OCI-M1 (cell line): ENCODE measurements around the gene RCSD1.
A peak's percentile ranks its signal among the peaks of the same experiment; 100 is the strongest.

Experiments used
- DNase-seq: peaks from one replicate; lab custom pipeline; 2025; lab: John Stamatoyannopoulos, UW

The RCSD1 gene

DNA sequence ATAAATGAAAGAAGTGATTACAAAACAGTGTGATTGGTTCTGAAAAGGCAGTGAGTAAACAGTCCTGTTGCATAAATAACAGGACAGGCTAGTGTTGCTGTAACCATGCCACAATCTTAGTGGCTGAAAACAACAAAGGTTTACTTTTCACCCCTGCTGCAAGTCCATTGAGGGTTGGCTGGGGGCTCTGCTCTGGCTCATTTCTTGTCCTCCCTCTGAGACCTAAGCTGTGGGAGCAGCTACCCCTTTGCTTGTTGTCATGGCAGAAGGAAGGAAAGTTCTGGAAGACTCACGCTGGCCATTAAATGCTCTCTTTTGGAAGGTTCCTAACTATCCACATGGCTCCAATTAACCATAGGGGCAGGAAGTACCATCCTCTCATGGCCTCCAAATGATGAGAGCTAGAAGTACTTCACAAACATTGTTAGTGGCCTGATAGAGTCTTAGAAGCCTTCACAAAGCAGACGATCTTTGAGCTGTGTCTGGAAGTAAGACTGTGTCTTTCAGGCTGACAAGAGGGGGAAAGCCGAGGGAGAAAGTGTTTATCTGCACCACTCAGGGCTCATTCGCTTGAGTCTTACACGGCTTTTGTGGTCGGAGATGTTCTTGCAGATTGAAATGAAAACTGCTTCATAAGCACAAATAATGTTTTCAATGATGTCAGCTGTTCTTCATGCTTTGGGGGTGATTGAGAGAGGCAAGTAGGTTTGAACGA is 11.9 kb downstream of the RCSD1 start:
- peak; percentile 86 for DNase-seq

GRCh38 chr1:167642501-167642826 is 12.4 kb downstream of the RCSD1 start:
- no peak for DNase-seq

GRCh38 chr1:167643441-167643840 is 13.4 kb downstream of the RCSD1 start:
- DNase-seq: no peak

GRCh38 chr1:167644551-167644950 is 14.5 kb downstream of the RCSD1 start:
- DNase-seq: no peak

GRCh38 chr1:167645140-167645541 is 15.1 kb downstream of the RCSD1 start:
- DNase-seq: no peak

GRCh38 chr1:167645625-167646414 is 15.8 kb downstream of the RCSD1 start:
- DNase-seq: no peak

GRCh38 chr1:167648252-167648849 is 18.3 kb downstream of the RCSD1 start:
- DNase-seq: no peak

DNA sequence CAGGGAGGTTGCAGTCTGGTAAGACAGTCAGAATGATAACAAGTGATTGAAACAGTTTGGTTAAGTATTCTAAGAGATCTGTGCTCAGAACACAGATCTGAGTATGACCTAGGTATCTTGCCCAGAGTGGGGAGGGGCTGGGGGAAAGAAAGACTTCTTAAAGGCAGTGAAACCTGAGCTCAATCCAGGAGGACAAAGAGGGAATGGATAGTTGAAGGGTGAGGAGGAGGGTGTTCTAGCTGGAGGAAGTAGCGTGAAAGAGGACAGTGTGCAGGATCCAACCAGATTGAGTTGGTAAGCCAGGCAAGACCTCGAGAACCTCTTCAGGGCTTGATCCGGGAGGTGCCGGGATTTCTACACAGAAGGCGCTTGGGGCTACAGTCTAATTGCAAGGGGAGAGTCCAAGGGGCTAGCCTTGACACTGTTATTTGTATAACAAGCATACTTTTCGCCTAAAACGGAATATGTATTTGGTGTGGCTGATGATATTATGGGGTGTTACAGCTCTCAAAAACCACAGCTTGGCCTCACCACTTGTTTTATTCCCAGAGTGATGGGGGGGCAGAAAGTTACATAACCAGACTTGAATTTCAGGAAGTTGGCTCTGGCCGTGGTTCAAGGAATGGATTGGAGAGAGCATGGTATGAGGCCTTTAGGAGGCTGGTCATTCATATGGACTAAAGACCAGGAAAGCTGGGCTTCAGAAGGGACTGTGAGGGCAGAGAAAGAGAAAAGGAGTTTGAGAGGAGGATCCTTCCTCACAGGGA is 19.1 kb downstream of the RCSD1 start:
- DNase-seq: no peak

GRCh38 chr1:167650269-167651160 is 20.5 kb downstream of the RCSD1 start:
- DNase-seq: peak; percentile 29

DNA sequence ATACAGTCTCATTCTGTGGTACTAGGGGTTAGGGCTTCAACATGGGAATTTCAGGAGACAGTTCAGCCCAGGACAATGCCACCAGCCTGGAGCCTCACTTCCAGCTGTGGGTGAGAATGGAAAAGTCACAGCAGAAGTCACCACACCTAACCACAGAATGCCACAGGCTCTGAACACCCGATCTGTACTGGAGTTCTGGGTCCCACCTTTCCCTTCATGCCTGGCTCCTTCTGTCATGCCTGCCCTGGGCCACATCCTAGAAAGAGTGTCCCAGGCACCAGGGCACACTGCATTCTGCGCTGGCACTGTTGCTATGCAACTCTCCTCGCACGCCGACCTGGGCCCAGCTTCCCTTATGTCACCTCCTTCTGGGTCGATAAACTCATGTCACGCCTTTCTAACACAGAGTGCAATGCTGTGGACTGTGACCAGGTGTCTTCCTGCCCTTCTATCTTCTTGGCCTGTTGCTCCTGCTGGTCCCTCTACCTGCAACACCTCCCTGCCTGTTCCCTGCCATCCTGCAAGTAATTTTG is 21.2 kb downstream of the RCSD1 start:
- DNase-seq: no peak

DNA sequence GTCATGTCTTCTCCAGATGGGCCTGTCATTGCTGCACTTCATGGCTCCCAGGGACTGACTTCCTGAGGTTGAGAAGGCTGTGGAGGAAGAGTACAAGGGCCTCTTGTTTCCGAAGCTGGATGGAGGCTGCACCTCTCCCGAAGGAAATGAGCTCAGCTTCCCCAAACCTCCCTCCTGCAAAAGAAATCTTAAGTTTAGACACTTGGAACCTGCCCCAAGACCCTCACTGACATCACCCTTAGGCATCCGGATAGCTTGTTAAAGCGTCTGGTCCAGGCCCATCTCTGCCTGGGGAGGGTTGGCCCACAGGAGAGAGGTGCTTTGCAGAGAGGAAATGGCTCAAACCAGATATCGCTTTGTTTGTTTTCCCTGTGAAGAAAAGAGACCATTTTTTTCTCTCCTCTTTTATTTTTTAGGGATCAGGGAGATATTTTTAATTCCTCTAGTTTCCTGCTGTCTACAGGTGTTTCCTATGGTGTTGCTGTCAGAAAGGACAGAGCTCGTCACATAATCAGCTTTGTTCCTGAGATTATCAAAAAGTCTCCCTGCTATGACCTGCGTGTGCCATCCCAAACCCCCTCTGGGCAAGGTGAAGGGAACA is 25.0 kb downstream of the RCSD1 start:
- DNase-seq: no peak

- no peak for DNase-seq
Measured at GRCh38 chr1:167656657-167657056, 26.6 kb downstream of the RCSD1 start.

DNA sequence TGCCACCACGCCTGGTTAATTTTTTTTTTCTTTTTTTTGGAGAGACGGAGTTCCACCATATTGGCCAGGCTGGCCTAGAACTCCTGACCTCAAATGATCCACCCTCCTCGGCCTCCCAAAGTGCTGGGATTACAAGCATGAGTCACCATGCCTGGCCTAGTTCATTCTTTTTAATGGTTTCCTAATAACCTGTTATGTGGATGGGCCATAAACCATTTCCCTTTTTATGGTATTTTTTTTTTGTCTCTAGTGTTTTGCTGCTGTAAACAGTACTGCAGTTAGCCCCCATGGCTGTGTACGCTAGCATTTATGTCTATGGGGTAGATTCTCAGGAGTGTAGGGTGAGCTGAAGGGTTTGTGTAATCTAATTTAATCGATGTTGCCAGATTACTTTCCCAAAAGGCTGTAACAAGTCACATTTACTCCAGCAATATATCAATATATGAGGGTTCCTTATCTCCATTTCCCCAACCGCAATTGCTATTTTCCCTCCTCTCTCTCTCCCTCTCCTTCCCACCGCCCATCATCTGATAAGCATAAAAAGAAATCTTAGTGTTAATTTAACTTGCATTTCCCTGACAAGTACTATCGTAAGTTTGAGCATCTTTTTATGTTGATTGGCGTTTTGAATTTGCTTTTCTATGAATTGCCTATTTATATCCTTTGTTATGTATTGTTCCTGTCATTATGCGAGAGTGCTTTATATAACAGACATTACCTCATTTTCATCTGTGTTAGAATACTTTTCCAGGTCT is 28.7 kb downstream of the RCSD1 start:
- DNase-seq: peak; percentile 65

- no peak for DNase-seq
Measured at GRCh38 chr1:167659450-167659849, 29.4 kb downstream of the RCSD1 start.

DNA sequence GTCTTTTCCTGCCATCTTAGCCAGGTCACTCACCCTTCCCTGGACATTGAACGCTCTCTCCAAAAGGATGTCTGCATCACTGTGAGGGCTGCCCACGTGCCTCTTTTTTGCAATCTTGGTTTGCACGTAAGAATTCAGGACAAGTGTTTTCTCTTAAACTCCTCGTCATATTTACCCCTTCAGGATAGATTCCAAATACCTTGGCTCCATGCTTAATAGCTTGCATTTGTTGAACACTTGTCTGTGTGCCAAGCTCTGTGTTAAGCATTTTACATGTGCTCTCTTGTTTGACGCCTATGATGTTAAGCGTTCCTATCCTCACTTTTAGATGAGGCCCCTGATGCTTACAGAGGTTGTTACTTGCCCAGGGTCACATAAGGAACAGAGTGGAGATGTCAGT is 29.8 kb downstream of the RCSD1 start:
- DNase-seq: no peak

- DNase-seq: no peak
Measured at GRCh38 chr1:167661527-167662426, 31.7 kb downstream of the RCSD1 start.

- DNase-seq: no peak
Measured at GRCh38 chr1:167663002-167663772, 33.2 kb downstream of the RCSD1 start.

- DNase-seq: no peak
Measured at GRCh38 chr1:167665469-167665868, 35.4 kb downstream of the RCSD1 start.
